Activated CD4-positive, alpha-beta T cell treated with anti-CD3 and anti-CD28 coated beads, Interleukin-2, amount 50 U/mL, for 1 hour (primary cell): ENCODE results near the gene LDLRAD2.

Experiments
- DNase-seq: peaks from one replicate; pipeline ENCODE4 v3.0.0-alpha.2; 2020

The LDLRAD2 gene

GRCh38 chr1:21864730-21865129, 52.7 kb downstream of the LDLRAD2 start:
- DNase-seq: no peak

- no peak for DNase-seq
These were observed 53.5 kb downstream of the LDLRAD2 start for GRCh38 chr1:21865609-21865942.

GRCh38 chr1:21865943-21866706, 54.1 kb downstream of the LDLRAD2 start:
- no peak for DNase-seq

- DNase-seq: no peak
These were observed 54.6 kb downstream of the LDLRAD2 start for GRCh38 chr1:21866707-21867043.

- DNase-seq: no peak
These were observed 55.5 kb downstream of the LDLRAD2 start for GRCh38 chr1:21867451-21867996.

- no peak for DNase-seq
These were observed 56.4 kb downstream of the LDLRAD2 start for GRCh38 chr1:21868482-21868881.

- DNase-seq: no peak
These were observed 56.9 kb downstream of the LDLRAD2 start for GRCh38 chr1:21868941-21869454.

GRCh38 chr1:21869620-21870121, 57.6 kb downstream of the LDLRAD2 start:
- DNase-seq: no peak

- DNase-seq: no peak
These were observed 58.5 kb downstream of the LDLRAD2 start for GRCh38 chr1:21870611-21871010.

- no peak for DNase-seq
These were observed 59.9 kb downstream of the LDLRAD2 start for GRCh38 chr1:21871943-21872342.

GRCh38 chr1:21872445-21873079, 60.5 kb downstream of the LDLRAD2 start:
- DNase-seq: no peak

GRCh38 chr1:21873174-21873573, 61.1 kb downstream of the LDLRAD2 start:
- DNase-seq: no peak

GRCh38 chr1:21873761-21874160, 61.7 kb downstream of the LDLRAD2 start:
- DNase-seq: no peak

GRCh38 chr1:21874328-21874727, 62.3 kb downstream of the LDLRAD2 start:
- DNase-seq: no peak
